Endothelial cell of umbilical vein (primary cell): ENCODE results near the gene CAMK2N1. TPM values are rescaled to one million over a fixed set of nuclear protein-coding genes. Genes with fewer than 3 reads are reported as not detected.

Experiments
- BruUV-seq: library from RNA; stranded (reverse); fragments of 400-500 nt; replicated peaks from 2 replicates; lab custom pipeline; 2021; lab: Mats Ljungman, UMichigan
- CTCF ChIA-PET: fragments of 300-600, 350-600 bp; sonication (Branson Sonifier 250); formaldehyde crosslinking; loops from one replicate; lab custom pipeline; 2021; ENCODE audit warnings: antibody characterized with exemption, inconsistent platforms; lab: Charles Lee
- POLR2A ChIA-PET: fragments of 300-600, 350-600 bp; sonication (Branson Sonifier 250); formaldehyde crosslinking; loops from one replicate; lab custom pipeline; 2021; ENCODE audit warnings: antibody characterized with exemption, inconsistent platforms; lab: Charles Lee
- DNase-seq: peaks from one replicate; pipeline ENCODE4 v3.0.0-alpha.2; 2011; ENCODE audit warnings: low read depth, low spot score
- FAIRE-seq: peaks from 2 replicates; lab custom pipeline; 2011; peaks lifted over from hg19 to GRCh38; lab: Jason Lieb, UNC
- H2AFZ ChIP-seq: 2 replicates; pipeline ENCODE4 v1.6.0; 2012; ENCODE audit warnings: low read depth, low read length, control low read depth, inconsistent platforms
- H3K27ac ChIP-seq: 2 replicates; pipeline ENCODE4 v1.5.1; 2011; ENCODE audit warnings: low read depth, mild to moderate bottlenecking, control low read depth, low read length, moderate library complexity; ENCODE audit not compliant: insufficient read depth
- H3K27me3 ChIP-seq, 2 experiments: 2 replicates each; pipeline versions ENCODE4 v1.6.0 to v1.6.1; 2011; ENCODE audit warnings: low read length in 2 of 2, mixed read lengths in 1 of 2; ENCODE audit not compliant: control insufficient read depth in 2 of 2, insufficient read depth in 2 of 2
- H3K36me3 ChIP-seq, 2 experiments: 2 replicates in 1 of 2; 3 replicates in 1 of 2; pipeline ENCODE4 v1.5.1; 2011; ENCODE audit warnings: low read length in 2 of 2, mild to moderate bottlenecking in 1 of 2, moderate library complexity in 1 of 2; ENCODE audit not compliant: control insufficient read depth in 2 of 2, insufficient read depth in 2 of 2; ENCODE audit errors: extremely low read depth in 1 of 2
- H3K4me1 ChIP-seq: 3 replicates; pipeline ENCODE4 v1.5.1; 2011; ENCODE audit warnings: mild to moderate bottlenecking, low read length; ENCODE audit not compliant: control insufficient read depth, insufficient read depth; ENCODE audit errors: extremely low read depth
- H3K4me2 ChIP-seq: 2 replicates; pipeline ENCODE4 v1.6.1; 2011; ENCODE audit warnings: low read length, control low read depth, mixed read lengths; ENCODE audit not compliant: insufficient read depth
- H3K4me3 ChIP-seq, 3 experiments: fragments of 200-600 bp in 1 of 3; sonication (generic), shearing (Covaris generic) in 1 of 3; replicated peaks in 1 of 3; 2 replicates each; pipeline ENCODE4 v1.5.1; 2011 to 2016; ENCODE audit warnings: control low read depth in 3 of 3, low read length in 3 of 3, mild to moderate bottlenecking in 2 of 3, inconsistent platforms in 1 of 3, low read depth in 1 of 3, moderate library complexity in 1 of 3; ENCODE audit not compliant: insufficient read depth in 1 of 3
- H3K79me2 ChIP-seq: 2 replicates; pipeline ENCODE4 v1.6.0; 2012; ENCODE audit warnings: low read length, inconsistent platforms; ENCODE audit not compliant: control insufficient read depth, insufficient read depth
- H3K9ac ChIP-seq: replicated peaks from 2 replicates; pipeline ENCODE3; 2011; ENCODE audit warnings: low read length, control low read depth; ENCODE audit not compliant: insufficient read depth; ENCODE audit errors: extremely low read depth
- H3K9me1 ChIP-seq: replicated peaks from 3 replicates; pipeline ENCODE4 v1.6.0; 2011; ENCODE audit warnings: mild to moderate bottlenecking, low read length; ENCODE audit not compliant: control insufficient read depth, insufficient read depth; ENCODE audit errors: extremely low read depth
- H3K9me3 ChIP-seq: replicated peaks from 2 replicates; pipeline ENCODE4 v1.5.1; 2012; ENCODE audit warnings: low read length, inconsistent platforms; ENCODE audit not compliant: control insufficient read depth, insufficient read depth
- H4K20me1 ChIP-seq: replicated peaks from 2 replicates; pipeline ENCODE3; 2011; ENCODE audit warnings: mild to moderate bottlenecking, low read length; ENCODE audit not compliant: control insufficient read depth, insufficient read depth; ENCODE audit errors: extremely low read depth
- EZH2 ChIP-seq: IDR thresholded peaks from 2 replicates; pipeline ENCODE4 v1.6.1; 2012; ENCODE audit warnings: borderline replicate concordance, low read depth, mild to moderate bottlenecking, moderate library complexity, low read length, inconsistent platforms; ENCODE audit not compliant: severe bottlenecking
- FOS ChIP-seq: IDR thresholded peaks from 2 replicates; pipeline ENCODE4 v1.6.1; 2011; ENCODE audit warnings: mild to moderate bottlenecking, low read length, moderate library complexity, borderline replicate concordance; ENCODE audit not compliant: insufficient read depth
- GATA2 ChIP-seq: IDR thresholded peaks from 2 replicates; pipeline ENCODE4 v1.7.0; 2011; ENCODE audit warnings: low read depth, mild to moderate bottlenecking, moderate library complexity, mixed read lengths, low read length; ENCODE audit not compliant: insufficient read length, insufficient read depth
- JUN ChIP-seq: IDR thresholded peaks from 2 replicates; pipeline ENCODE4 v1.6.1; 2011; ENCODE audit warnings: borderline replicate concordance, low read depth; ENCODE audit not compliant: insufficient read length, insufficient read depth
- MAX ChIP-seq: IDR thresholded peaks from 2 replicates; pipeline ENCODE4 v1.6.1; 2011; ENCODE audit not compliant: insufficient read depth, insufficient read length
- MYC ChIP-seq: IDR thresholded peaks from one replicate; pipeline ENCODE4 v1.6.1; 2011; ENCODE audit warnings: mild to moderate bottlenecking, low read depth, low read length
- POLR2A ChIP-seq: IDR thresholded peaks from 2 replicates; pipeline ENCODE4 v1.6.1; 2012; ENCODE audit warnings: low read depth, mild to moderate bottlenecking, control low read depth, low read length
- POLR2AphosphoS5 ChIP-seq: IDR thresholded peaks from 2 replicates; pipeline ENCODE4 v1.6.1; 2012; ENCODE audit warnings: low read depth, mild to moderate bottlenecking, control low read depth, low read length, moderate library complexity; ENCODE audit not compliant: insufficient read depth
- dilution Hi-C: fragments of 300-500 bp; cut with MboI; formaldehyde crosslinking; loops from one replicate; pipeline ENCODE4 v1.15.0; 2019; ENCODE audit warnings: low sequenced_read_pairs; ENCODE audit not compliant: extremely low pct_ligation_motif_present
- intact Hi-C: fragments of 100-400 bp; cut with micrococcal nuclease; formaldehyde crosslinking; loops from one replicate; pipeline ENCODE4 v1.10.0; 2022
- polyA plus RNA-seq, 4 experiments: library from polyadenylated mRNA; depleted of rRNA in 3 of 4; stranded (reverse) in 3 of 4; unstranded in 1 of 4; fragments of >200 nt; gene quantifications; 2 replicates each; pipeline versions ENCODE4 v1.2.1 to v1.2.3, GENCODE V29; 2011 to 2012; ENCODE audit warnings: missing spikeins in 1 of 4
- total RNA-seq: library from RNA; stranded (reverse); gene quantifications from 2 replicates; pipeline ENCODE4 v1.2.3, GENCODE V29; 2021
- TF ChIP-seq, protein P1 (sequence below), 2 donors: IDR thresholded peaks; 1 replicate in 1 of 2; 2 replicates in 1 of 2; pipeline ENCODE4 v1.5.1; 2011; ENCODE audit warnings: low read length in 2 of 2, mild to moderate bottlenecking in 2 of 2, moderate library complexity in 2 of 2, control low read depth in 1 of 2, inconsistent platforms in 1 of 2, low read depth in 1 of 2; ENCODE audit not compliant: insufficient read depth in 1 of 2; ENCODE audit errors: extremely low read depth in 1 of 2

CAMK2N1 gene
- total and polyA plus RNA-seq, 2 donors (not counting 3 experiments of a cell fraction or from before 2014, with no cell fraction given): 3.3 to 18.3 TPM

GRCh38 chr1:20499718-20500117, 13.7 kb upstream of the CAMK2N1 start:
- H3K27me3 ChIP-seq: no peaks in the 10 kb centered on the region
- H3K9me1 ChIP-seq: no peaks in the 10 kb centered on the region
- no peak overlapping the region for H3K27ac ChIP-seq
- no TSS peak for BruUV-seq
- ChIA-PET CTCF (no interaction called here), POLR2A (no interaction called here)
- no peak overlapping the region for H3K9ac ChIP-seq
- H3K4me2 ChIP-seq: no peak overlapping the region
- dilution Hi-C loops (no loop called here), intact Hi-C loops (loop anchor here (10.0 kb wide), 1 partner anchor 615 kb away; the partner anchor contains the start of gene OTUD3)
- TF ChIP-seq GATA2 (no peak), FOS (no peak), JUN (no peak), MYC (no peak), POLR2AphosphoS5 (no peak), EZH2 (no peak), POLR2A (no peak), MAX (no peak)
- TF ChIP-seq, protein P1, sequence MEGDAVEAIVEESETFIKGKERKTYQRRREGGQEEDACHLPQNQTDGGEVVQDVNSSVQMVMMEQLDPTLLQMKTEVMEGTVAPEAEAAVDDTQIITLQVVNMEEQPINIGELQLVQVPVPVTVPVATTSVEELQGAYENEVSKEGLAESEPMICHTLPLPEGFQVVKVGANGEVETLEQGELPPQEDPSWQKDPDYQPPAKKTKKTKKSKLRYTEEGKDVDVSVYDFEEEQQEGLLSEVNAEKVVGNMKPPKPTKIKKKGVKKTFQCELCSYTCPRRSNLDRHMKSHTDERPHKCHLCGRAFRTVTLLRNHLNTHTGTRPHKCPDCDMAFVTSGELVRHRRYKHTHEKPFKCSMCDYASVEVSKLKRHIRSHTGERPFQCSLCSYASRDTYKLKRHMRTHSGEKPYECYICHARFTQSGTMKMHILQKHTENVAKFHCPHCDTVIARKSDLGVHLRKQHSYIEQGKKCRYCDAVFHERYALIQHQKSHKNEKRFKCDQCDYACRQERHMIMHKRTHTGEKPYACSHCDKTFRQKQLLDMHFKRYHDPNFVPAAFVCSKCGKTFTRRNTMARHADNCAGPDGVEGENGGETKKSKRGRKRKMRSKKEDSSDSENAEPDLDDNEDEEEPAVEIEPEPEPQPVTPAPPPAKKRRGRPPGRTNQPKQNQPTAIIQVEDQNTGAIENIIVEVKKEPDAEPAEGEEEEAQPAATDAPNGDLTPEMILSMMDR (IDR thresholded peaks at IDR 0.05; ENCODE audit: extremely low read depth in 1 of 2, insufficient read depth in 1 of 2, low read depth in 1 of 2, low read length in 2 of 2): no peak
- peaks cover 0 to 26% of the 10 kb centered on the region in 2 experiments for H3K36me3 ChIP-seq
- FAIRE-seq (no peak), DNase-seq (no peak)
- no peak overlapping the region for H3K4me3 ChIP-seq
- H3K9me3 ChIP-seq: no peaks in the 10 kb centered on the region
- H3K4me1 ChIP-seq: peaks cover 16% of the 10 kb centered on the region
- peaks cover 8% of the 10 kb centered on the region for H3K79me2 ChIP-seq
- no peaks in the 10 kb centered on the region for H4K20me1 ChIP-seq
- no peak overlapping the region for H2AFZ ChIP-seq
